ENCODE data around the gene TTC28.

TTC28 gene

GRCh38 chr22:27980424-27981148, 699.1 kb downstream of the TTC28 start:
- no peak for DNase-seq

GRCh38 chr22:27978802-27979201, 700.8 kb downstream of the TTC28 start:
- no peak for DNase-seq

GRCh38 chr22:27978317-27978716, 701.3 kb downstream of the TTC28 start:
- DNase-seq, result no peak

- no peak for DNase-seq
Observed at GRCh38 chr22:27976586-27976985, 703.1 kb downstream of the TTC28 start.

GRCh38 chr22:27975381-27976013, 704.1 kb downstream of the TTC28 start:
- no peak for DNase-seq

DNA sequence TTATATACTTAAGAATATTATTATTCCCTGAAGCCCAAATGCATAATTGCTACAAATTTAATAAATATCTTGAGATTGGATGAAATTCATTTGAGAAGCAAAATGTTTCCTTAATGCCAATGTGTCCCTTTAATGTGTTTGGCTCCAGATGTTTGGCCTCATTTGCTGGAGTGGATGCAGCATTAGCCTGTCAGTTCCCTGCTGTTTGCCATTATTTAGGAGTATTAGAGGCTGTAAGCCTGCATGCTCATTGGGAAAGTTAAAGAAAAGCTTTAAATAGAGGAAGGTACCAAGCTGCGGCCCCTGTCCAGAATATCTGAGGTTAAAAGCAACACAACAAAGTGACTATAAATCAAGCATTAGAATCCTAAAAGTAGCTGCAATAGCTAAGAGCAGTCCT, 705.8 kb downstream of the TTC28 start:
- peak; percentile 22 for DNase-seq

DNA sequence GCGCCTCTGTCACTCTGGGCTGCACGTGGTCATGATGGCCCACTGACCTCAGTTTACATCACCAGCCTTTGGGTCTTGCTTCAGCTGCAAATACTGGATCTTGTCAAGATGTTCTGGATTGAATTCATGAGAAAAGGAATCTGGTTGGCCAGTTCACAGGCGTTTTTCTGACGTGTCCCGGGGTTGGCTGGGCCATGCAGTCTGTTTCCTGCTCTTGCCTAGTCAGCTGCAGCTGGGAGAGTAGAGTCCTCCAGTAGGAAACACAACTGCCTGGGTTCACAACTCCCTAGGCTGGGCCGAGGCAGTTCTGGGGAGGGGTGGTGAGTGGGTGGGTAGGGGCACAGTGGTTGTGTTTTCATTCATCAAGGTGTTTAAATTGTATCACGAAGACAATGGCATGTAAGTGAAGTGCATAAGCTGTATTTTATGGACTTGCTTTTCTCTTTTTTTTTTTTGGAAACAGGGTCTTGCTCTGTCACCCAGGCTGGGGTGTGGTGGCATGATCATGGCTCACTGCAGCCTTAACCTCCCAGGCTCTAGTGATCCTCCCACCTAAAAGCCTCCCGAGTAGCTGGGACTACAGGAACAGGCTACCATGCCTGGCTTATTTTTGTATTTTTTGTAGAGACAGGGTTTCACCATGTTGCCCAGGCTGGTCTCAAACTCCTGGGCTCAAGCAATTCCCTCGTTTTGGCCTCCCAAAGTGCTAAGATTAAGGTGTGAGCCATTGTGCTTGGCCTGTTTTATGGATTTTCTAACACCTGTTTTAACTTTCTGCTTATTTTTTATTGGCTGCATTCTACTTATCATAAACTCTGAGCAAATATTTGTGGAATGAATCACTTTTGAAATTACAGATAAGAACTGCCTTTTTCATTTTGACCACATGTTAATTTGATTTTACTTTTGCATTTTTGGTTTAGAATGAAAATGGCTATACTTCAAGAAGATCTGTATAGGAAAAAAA, 706.6 kb downstream of the TTC28 start:
- DNase-seq, result no peak

DNA sequence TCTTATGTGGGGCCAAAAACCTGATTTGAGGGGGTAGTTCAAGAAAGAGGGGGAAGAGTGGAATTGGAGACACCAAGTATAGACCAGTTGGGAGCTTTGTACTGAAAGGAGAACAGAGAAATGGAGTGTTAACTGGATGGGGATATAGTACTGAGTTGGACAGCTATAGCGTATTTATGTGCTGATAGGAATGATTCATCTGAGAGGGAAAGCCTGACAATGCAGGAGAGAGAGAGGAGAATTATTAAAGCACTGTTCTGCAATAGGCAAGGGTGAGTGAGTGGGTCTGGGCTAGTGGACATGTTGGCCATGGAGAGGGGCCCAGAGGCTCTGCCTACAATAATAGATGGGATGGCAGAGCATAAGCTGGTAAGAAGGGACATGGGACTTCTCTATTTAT, 707.7 kb downstream of the TTC28 start:
- no peak for DNase-seq

DNA sequence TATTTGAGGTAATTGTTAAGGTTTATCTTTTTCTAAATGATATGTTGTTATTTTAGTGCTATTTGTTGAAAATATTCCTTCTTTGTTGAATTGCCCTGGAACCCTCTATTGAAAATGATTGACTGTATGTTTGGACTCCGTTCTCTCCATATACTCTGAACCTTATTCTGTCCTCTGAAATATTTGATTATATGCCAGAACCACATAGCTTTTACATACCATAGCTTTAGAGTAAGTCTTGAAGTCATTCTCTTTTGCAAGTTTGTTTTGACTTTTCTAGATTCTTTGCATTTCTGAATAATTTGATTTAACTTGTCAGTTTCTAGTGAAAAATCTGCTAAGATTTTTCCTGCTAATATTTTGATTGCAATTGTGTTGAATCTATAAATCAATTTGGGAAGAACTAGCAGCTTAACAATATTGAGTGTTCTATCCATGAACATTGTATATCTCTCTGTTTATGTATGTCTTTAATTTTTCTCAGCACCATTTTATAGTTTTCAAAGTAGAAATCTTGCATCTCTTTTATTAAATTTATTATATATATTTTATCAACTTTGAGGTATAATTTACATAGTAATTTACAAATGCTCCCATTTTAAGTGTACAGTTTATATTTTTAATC, 708.9 kb downstream of the TTC28 start:
- DNase-seq, result no peak

GRCh38 chr22:27966168-27967064, 713.2 kb downstream of the TTC28 start:
- no peak for DNase-seq

DNA sequence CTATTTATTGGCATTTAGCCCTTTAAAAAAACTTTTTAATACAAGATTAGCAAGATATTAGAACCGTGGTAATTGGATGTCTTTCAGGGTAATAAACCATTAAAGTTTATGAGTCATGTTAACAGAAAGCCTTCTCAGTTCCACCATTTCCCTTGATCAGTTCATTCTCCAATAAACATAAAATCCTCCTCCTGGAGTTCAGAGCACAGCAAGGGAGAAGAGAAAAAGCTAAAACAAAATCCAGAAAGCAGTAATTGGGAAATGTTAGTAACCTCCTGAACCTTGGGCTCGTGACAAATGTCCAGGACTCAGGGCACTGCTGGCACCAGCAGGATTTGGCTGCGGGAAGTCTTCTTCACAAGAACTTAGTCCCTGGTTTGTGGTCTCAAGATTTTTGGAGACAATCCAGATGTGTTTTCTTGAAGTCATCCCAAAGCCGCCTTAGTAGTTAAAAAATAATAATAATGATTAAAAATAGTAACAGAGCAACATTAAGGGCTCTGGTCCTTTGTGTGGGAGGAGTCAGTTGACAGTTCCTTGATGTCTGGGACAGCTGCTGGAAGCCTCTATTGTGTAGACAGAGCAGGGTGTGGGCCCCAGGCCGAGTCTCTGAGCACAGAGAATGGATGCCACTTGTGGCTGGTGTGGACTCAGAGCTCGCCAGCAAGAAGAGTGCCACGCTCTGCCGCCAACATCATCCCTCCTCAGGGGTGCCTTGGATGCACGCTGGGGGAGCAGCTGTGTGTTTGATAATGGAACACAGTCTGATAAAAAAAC, 717.2 kb downstream of the TTC28 start:
- DNase-seq, result peak; percentile 39

DNA sequence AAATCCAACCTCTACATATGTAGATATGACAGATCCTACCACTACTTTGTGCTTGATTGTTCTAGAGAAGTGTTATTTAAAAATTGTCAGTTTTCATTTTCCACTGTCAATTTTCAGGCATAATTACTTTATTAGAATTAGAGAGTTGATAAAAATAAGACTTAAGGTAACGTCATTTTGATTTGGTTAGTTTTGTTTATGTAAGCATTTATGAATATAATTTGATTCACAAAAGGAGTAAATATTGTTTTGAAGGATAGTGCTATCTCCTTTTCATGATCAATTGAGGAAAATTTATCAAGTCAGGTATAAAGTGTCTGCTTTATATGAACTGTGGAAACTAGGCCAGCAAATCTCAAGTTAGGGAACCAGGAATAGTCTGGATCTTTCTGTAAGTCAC, 718.0 kb downstream of the TTC28 start:
- DNase-seq, result no peak

DNA sequence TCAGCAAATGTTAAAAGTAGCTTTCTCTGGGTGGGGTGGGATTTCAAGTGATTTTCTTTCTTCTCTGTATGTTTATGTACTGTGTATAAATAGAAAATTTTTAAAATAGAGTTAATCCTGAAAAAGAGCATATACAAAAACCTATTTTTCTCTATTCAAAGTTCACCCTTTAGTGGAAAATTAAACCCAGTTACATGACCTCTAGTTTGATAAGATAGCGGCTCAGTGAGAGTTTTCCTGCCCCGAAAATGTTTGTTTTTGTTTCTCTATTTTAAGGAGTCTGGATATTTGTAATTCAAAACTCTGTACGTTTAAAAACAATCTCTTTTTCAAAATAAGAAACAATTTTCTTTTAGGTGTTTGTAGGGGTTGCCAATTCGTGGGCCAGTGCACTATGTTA, 718.5 kb downstream of the TTC28 start:
- DNase-seq, result no peak

DNA sequence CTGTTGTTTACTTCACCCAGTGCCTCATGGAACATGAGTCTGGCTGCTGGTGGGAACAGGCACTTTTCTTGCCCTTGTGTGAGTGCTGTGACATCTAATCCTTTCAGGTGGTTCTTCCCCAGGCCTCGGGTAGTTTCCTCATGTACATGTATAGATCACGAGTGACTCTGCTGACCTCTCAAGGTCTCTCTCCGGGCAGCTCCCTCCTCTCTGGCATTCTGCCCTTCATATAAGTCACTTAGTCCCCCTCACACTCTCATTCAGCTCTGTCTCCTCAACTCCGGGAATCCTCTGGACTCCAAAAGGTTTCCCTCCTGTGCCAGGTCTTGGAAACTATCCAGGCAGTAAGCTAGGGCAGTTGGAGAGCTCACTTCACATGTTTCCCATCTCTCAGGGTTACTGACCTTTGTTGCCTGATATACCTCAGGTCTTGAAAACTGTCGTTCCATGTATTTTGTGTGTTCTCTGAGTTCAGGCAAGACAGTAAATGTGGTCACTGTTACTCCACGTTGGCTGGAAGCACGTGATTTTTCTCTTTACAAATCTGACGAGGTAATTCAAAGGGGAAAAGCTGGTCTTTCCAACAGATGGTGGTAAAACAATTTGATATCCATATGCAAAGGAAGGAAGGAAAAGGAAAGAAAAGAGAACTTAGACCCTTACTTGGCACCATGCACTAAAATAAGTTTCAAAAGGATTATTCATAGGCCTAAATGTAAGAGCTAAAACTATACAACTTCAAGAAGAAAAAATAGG, 720.1 kb downstream of the TTC28 start:
- no peak for DNase-seq

- DNase-seq, result no peak
Observed at GRCh38 chr22:27952779-27953178, 726.9 kb downstream of the TTC28 start.

GRCh38 chr22:27952091-27952490, 727.5 kb downstream of the TTC28 start:
- DNase-seq, result no peak

DNA sequence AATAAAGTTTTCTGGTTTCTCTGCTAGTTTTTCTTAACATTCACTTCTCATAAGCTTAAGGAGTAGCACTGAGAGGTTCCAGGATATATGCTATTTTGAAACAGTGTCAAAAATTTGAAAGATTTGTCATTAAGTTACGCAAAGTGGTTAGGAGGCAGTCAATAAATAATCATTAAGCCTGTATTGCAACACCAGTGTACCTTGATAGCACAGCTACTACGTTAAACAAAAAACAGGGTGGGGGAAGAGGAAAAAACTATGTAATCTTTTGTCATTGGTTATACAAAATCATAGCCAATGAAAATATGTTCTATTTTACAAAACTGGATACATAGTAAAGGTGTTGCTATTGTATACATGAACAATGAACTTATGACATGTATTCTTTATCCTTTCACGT, 730.2 kb downstream of the TTC28 start:
- no peak for DNase-seq

GRCh38 chr22:27948569-27948968, 731.1 kb downstream of the TTC28 start:
- DNase-seq, result no peak

- DNase-seq, result no peak
Observed at GRCh38 chr22:27947448-27947847, 732.2 kb downstream of the TTC28 start.

- DNase-seq, result no peak
Observed at GRCh38 chr22:27941143-27941542, 738.5 kb downstream of the TTC28 start.
